HepG2 (cell line): ENCODE data around the gene RPS2. TPM values are rescaled to one million over a fixed set of nuclear protein-coding genes. Genes with fewer than 3 reads are reported as not detected.

ENCODE experiments used
- ARNT2 ChIP-seq: sonication (generic); formaldehyde crosslinking; IDR thresholded peaks from 2 replicates; pipeline ENCODE4 v1.8.0; 2022; ENCODE audit warnings: mild to moderate bottlenecking, low read depth, missing genetic modification reagents, moderate library complexity
- CREB3 ChIP-seq: sonication (generic); formaldehyde crosslinking; IDR thresholded peaks from 2 replicates; pipeline ENCODE4 v1.5.0; 2020; ENCODE audit warnings: missing genetic modification reagents
- DDIT3 ChIP-seq: sonication (generic); formaldehyde crosslinking; IDR thresholded peaks from 2 replicates; pipeline ENCODE4 v1.4.0; 2020; ENCODE audit warnings: mild to moderate bottlenecking, missing genetic modification reagents
- ELF1 ChIP-seq: sonication (generic); formaldehyde crosslinking; IDR thresholded peaks from 2 replicates; pipeline ENCODE4 v1.4.0; 2020; ENCODE audit warnings: missing genetic modification reagents
- ERF ChIP-seq: IDR thresholded peaks from 2 replicates; pipeline ENCODE4 v1.6.1; 2018; ENCODE audit warnings: missing biosample characterization, missing genetic modification reagents
- FUBP1 ChIP-seq: sonication (generic); formaldehyde crosslinking; IDR thresholded peaks from 2 replicates; pipeline ENCODE4 v1.5.1; 2020; ENCODE audit warnings: missing genetic modification reagents, mild to moderate bottlenecking, borderline replicate concordance
- GATAD1 ChIP-seq: IDR thresholded peaks from 2 replicates; pipeline ENCODE4 v1.6.1; 2016; ENCODE audit warnings: missing genetic modification reagents, missing compliant biosample characterization
- JARID2 ChIP-seq: sonication (generic); formaldehyde crosslinking; IDR thresholded peaks from 2 replicates; pipeline ENCODE4 v1.8.1; 2023; ENCODE audit warnings: missing genetic modification reagents, inconsistent platforms; ENCODE audit not compliant: insufficient replicate concordance
- MAF1 ChIP-seq: sonication (generic); formaldehyde crosslinking; IDR thresholded peaks from 2 replicates; pipeline ENCODE4 v1.5.0; 2020; ENCODE audit warnings: missing genetic modification reagents, borderline replicate concordance
- MAZ ChIP-seq, 2 experiments: sonication (generic) in 1 of 2; formaldehyde crosslinking in 1 of 2; IDR thresholded peaks; 2 replicates each; pipeline versions ENCODE4 v1.5.0 to v1.6.1; 2012 to 2020; ENCODE audit warnings: low read depth in 2 of 2, mild to moderate bottlenecking in 2 of 2, borderline replicate concordance in 1 of 2, improper control_type of control experiment in 1 of 2, low read length in 1 of 2, missing genetic modification reagents in 1 of 2, moderate library complexity in 1 of 2
- MEIS2 ChIP-seq: sonication (generic); formaldehyde crosslinking; IDR thresholded peaks from 2 replicates; pipeline ENCODE4 v1.9.0; 2021; ENCODE audit warnings: mild to moderate bottlenecking, missing genetic modification reagents
- STAG1 ChIP-seq: sonication (generic); formaldehyde crosslinking; IDR thresholded peaks from 2 replicates; pipeline ENCODE4 v1.4.0; 2020; ENCODE audit warnings: missing genetic modification reagents
- TAF15 ChIP-seq: fragments of 200-400 bp; formaldehyde crosslinking; IDR thresholded peaks from one replicate; pipeline ENCODE4 v1.6.1; 2018; ENCODE audit warnings: mild to moderate bottlenecking, low read depth, low read length; ENCODE audit not compliant: poor library complexity, severe bottlenecking
- TCF12 ChIP-seq, 2 experiments: fragments of 450-650 bp in 1 of 2; sonication (generic) in 1 of 2; formaldehyde crosslinking in 1 of 2; IDR thresholded peaks; 2 replicates each; pipeline versions ENCODE4 v1.6.1 to v1.8.0; 2017 to 2022; ENCODE audit warnings: antibody characterized with exemption in 1 of 2, mild to moderate bottlenecking in 1 of 2, missing genetic modification reagents in 1 of 2, moderate library complexity in 1 of 2
- TEAD2 ChIP-seq: sonication (generic); formaldehyde crosslinking; IDR thresholded peaks from 2 replicates; pipeline ENCODE4 v1.9.0; 2021; ENCODE audit warnings: missing genetic modification reagents
- ZNF274 ChIP-seq: sonication (generic); formaldehyde crosslinking; IDR thresholded peaks from 2 replicates; pipeline ENCODE4 v1.5.1; 2020; ENCODE audit warnings: mild to moderate bottlenecking, missing genetic modification reagents
- ZNF30 ChIP-seq: sonication (generic); formaldehyde crosslinking; IDR thresholded peaks from 2 replicates; pipeline ENCODE4 v1.5.0; 2020; ENCODE audit warnings: mild to moderate bottlenecking, missing genetic modification reagents
- ZNF414 ChIP-seq: sonication (generic); formaldehyde crosslinking; IDR thresholded peaks from 2 replicates; pipeline ENCODE4 v1.5.0; 2020; ENCODE audit warnings: missing genetic modification reagents
- ZNF652 ChIP-seq: IDR thresholded peaks from 2 replicates; pipeline ENCODE4 v1.6.1; 2016; ENCODE audit warnings: low read depth, borderline replicate concordance
- ZNF691 ChIP-seq: sonication (generic); formaldehyde crosslinking; IDR thresholded peaks from 2 replicates; pipeline ENCODE4 v1.4.0; 2020; ENCODE audit warnings: missing genetic modification reagents, low read depth, mild to moderate bottlenecking, borderline replicate concordance
- ZNF724P ChIP-seq: sonication (generic); formaldehyde crosslinking; IDR thresholded peaks from 2 replicates; pipeline ENCODE4 v1.8.0; 2022; ENCODE audit warnings: missing genetic modification reagents, borderline replicate concordance
- ZNF773 ChIP-seq: sonication (generic); formaldehyde crosslinking; IDR thresholded peaks from 2 replicates; pipeline ENCODE4 v1.4.0; 2020; ENCODE audit warnings: missing genetic modification reagents, borderline replicate concordance
- ZSCAN22 ChIP-seq: sonication (generic); formaldehyde crosslinking; IDR thresholded peaks from 2 replicates; pipeline ENCODE4 v1.4.0; 2020; ENCODE audit warnings: mild to moderate bottlenecking, missing genetic modification reagents
- polyA plus RNA-seq, 8 experiments: library from polyadenylated mRNA; depleted of rRNA in 3 of 8; stranded (reverse) in 7 of 8; unstranded in 1 of 8; fragments of >200 nt; fragmentation: Illumina TruSeq in 4 of 8; extraction: Trizol in 4 of 8; gene quantifications; 2 replicates each; pipeline versions ENCODE4 v1.2.1 to v1.2.3, GENCODE V29; 2011 to 2016; ENCODE audit warnings: low read depth in 4 of 8, missing spikeins in 1 of 8, mixed read lengths in 1 of 8; ENCODE audit not compliant: insufficient read depth in 1 of 8
- total RNA-seq, 5 experiments: library from RNA; depleted of rRNA; stranded (reverse); fragments of >200 nt; fragmentation: Illumina TruSeq; extraction: Trizol; gene quantifications; 2 replicates each; pipeline ENCODE4 v1.2.3, GENCODE V29; 2016; ENCODE audit warnings: low read depth in 1 of 5

RPS2 gene
- total and polyA plus RNA-seq, 2 of the 13 experiments (the other 11 are each of a cell fraction or from before 2014, with no cell fraction given), result 1,908 to 4,514 TPM

- TF ChIP-seq MAZ (IDR thresholded peaks at IDR 0.05; ENCODE audit: borderline replicate concordance, low read depth, low read length) (no peak), MAZ (CRISPR knock-in tag; IDR thresholded peaks at IDR 0.05; ENCODE audit: low read depth) (no peak), ZNF274 (CRISPR knock-in tag) (peak; percentile 81), MEIS2 (CRISPR knock-in tag) (0 out of 2 replicates have a peak, but pooled peaks have one; percentile 11), FUBP1 (CRISPR knock-in tag) (no peak), ZNF724P (CRISPR knock-in tag) (no peak), CREB3 (CRISPR knock-in tag) (no peak), ARNT2 (CRISPR knock-in tag) (peak; percentile 49; the same call in 1 of the 2 replicates), JARID2 (CRISPR knock-in tag) (peak; percentile 20), TCF12 (IDR thresholded peaks at IDR 0.05) (no peak), TCF12 (CRISPR knock-in tag; IDR thresholded peaks at IDR 0.05) (no peak), ZNF30 (CRISPR knock-in tag) (no peak), ERF (CRISPR knock-in tag) (peak; percentile 58), DDIT3 (CRISPR knock-in tag) (no peak), MAF1 (no peak), ZNF773 (no peak), ZNF652 (no peak), GATAD1 (CRISPR knock-in tag) (peak; percentile 89), STAG1 (CRISPR knock-in tag) (no peak), TEAD2 (CRISPR knock-in tag) (no peak), ELF1 (CRISPR knock-in tag) (peak; percentile 81), ZSCAN22 (no peak), ZNF691 (no peak), ZNF414 (peak; percentile 78; the same call in 1 of the 2 replicates), TAF15 (no peak)
These were observed 45.3 kb upstream of the RPS2 start, which contains the start of gene ZNF598 (continued) for GRCh38 chr16:2009791-2010510.
